OCI-LY7 (cell line): ENCODE data around the gene NEDD8. TPM values are rescaled to one million over a fixed set of nuclear protein-coding genes. Genes with fewer than 3 reads are reported as not detected.

Source experiments
- BruUV-seq: library from RNA; stranded (reverse); fragments of 400-500 nt; replicated peaks from 2 replicates; lab custom pipeline; 2021; lab: Mats Ljungman, UMichigan
- CTCF ChIA-PET: fragments of 300-600 bp; sonication (Branson Sonifier 250); formaldehyde crosslinking; loops from one replicate; lab custom pipeline; 2022; ENCODE audit warnings: antibody characterized with exemption; ENCODE audit not compliant: unreplicated experiment; lab: Charles Lee
- POLR2A ChIA-PET: fragments of 300-600 bp; sonication (Branson Sonifier 250); formaldehyde crosslinking; loops from one replicate; lab custom pipeline; 2022; ENCODE audit warnings: antibody characterized with exemption; lab: Charles Lee
- DNase-seq: peaks from one replicate; pipeline ENCODE4 v3.0.0-alpha.2; 2015; ENCODE audit warnings: low spot score
- H2AFZ ChIP-seq: fragments of 200-600 bp; sonication (generic), shearing (Covaris generic); 2 replicates; pipeline ENCODE4 v1.6.1; 2014; ENCODE audit warnings: mild to moderate bottlenecking, antibody characterized with exemption, low read length, moderate library complexity
- H3K27ac ChIP-seq: fragments of 200-600 bp; sonication (generic); 2 replicates; pipeline ENCODE4 v1.5.1; 2014; ENCODE audit warnings: mixed run types, low read depth, mild to moderate bottlenecking, moderate library complexity, low read length, inconsistent platforms; ENCODE audit not compliant: poor library complexity, severe bottlenecking
- H3K36me3 ChIP-seq: fragments of 200-600 bp; sonication (generic); 2 replicates; pipeline ENCODE4 v1.6.1; 2014; ENCODE audit warnings: mild to moderate bottlenecking, antibody characterized with exemption, low read length, moderate library complexity, mixed read lengths; ENCODE audit not compliant: insufficient read depth
- H3K4me1 ChIP-seq: fragments of 200-600 bp; sonication (generic); 2 replicates; pipeline ENCODE4 v1.5.1; 2014; ENCODE audit warnings: mild to moderate bottlenecking, low read length; ENCODE audit not compliant: insufficient read depth, poor library complexity, severe bottlenecking
- H3K4me2 ChIP-seq: fragments of 200-600 bp; sonication (generic); 2 replicates; pipeline ENCODE4 v1.6.1; 2014; ENCODE audit warnings: mild to moderate bottlenecking, low read length
- H3K4me3 ChIP-seq: fragments of 200-600 bp; sonication (generic); 2 replicates; pipeline ENCODE4 v1.5.1; 2014; ENCODE audit warnings: mild to moderate bottlenecking, low read depth, low read length; ENCODE audit not compliant: poor library complexity, severe bottlenecking
- H3K79me2 ChIP-seq: fragments of 200-600 bp; sonication (generic); 2 replicates; pipeline ENCODE4 v1.6.1; 2016; ENCODE audit warnings: low read depth, mild to moderate bottlenecking, low read length, moderate library complexity, mixed read lengths; ENCODE audit not compliant: insufficient read depth
- H3K9me2 ChIP-seq: fragments of 200-600 bp; sonication (generic); 2 replicates; pipeline ENCODE4 v1.6.1; 2016; ENCODE audit warnings: mild to moderate bottlenecking, low read length, mixed read lengths; ENCODE audit not compliant: insufficient read depth
- H3K9me3 ChIP-seq: fragments of 200-600 bp; sonication (generic); 2 replicates; pipeline ENCODE4 v1.6.1; 2014; ENCODE audit warnings: mild to moderate bottlenecking, mixed run types, low read length, mixed read lengths
- H4K20me1 ChIP-seq: fragments of 200-600 bp; sonication (generic); 2 replicates; pipeline ENCODE4 v1.6.1; 2014; ENCODE audit warnings: mild to moderate bottlenecking, antibody characterized with exemption, low read length, moderate library complexity, mixed read lengths; ENCODE audit not compliant: insufficient read depth
- CTCF ChIP-seq: fragments of 200-600 bp; sonication (generic); conservative IDR thresholded peaks from 2 replicates; pipeline ENCODE4 v1.5.1; 2014; ENCODE audit warnings: mild to moderate bottlenecking, antibody characterized with exemption, low read length, moderate library complexity, mixed read lengths
- EZH2phosphoT487 ChIP-seq: fragments of 200-600 bp; sonication (generic); IDR thresholded peaks from 2 replicates; pipeline ENCODE4 v1.6.1; 2018; ENCODE audit warnings: low read depth, borderline replicate concordance, mild to moderate bottlenecking, mixed run types, antibody characterized with exemption, low read length, moderate library complexity, mixed read lengths
- intact Hi-C: fragments of 100-400 bp; cut with micrococcal nuclease; formaldehyde crosslinking; loops from one replicate; pipeline ENCODE4 v1.10.0; 2022; ENCODE audit not compliant: unreplicated experiment
- total RNA-seq, 2 experiments: library from RNA; depleted of rRNA in 1 of 2; stranded (reverse); fragments of >200 nt in 1 of 2; shearing (Covaris generic) in 1 of 2; gene quantifications; 2 replicates each; pipeline ENCODE4 v1.2.3, GENCODE V29; 2014 to 2022

NEDD8 gene
- total RNA-seq, 2 experiments from 2014 or later = 167 to 174 TPM

DNA sequence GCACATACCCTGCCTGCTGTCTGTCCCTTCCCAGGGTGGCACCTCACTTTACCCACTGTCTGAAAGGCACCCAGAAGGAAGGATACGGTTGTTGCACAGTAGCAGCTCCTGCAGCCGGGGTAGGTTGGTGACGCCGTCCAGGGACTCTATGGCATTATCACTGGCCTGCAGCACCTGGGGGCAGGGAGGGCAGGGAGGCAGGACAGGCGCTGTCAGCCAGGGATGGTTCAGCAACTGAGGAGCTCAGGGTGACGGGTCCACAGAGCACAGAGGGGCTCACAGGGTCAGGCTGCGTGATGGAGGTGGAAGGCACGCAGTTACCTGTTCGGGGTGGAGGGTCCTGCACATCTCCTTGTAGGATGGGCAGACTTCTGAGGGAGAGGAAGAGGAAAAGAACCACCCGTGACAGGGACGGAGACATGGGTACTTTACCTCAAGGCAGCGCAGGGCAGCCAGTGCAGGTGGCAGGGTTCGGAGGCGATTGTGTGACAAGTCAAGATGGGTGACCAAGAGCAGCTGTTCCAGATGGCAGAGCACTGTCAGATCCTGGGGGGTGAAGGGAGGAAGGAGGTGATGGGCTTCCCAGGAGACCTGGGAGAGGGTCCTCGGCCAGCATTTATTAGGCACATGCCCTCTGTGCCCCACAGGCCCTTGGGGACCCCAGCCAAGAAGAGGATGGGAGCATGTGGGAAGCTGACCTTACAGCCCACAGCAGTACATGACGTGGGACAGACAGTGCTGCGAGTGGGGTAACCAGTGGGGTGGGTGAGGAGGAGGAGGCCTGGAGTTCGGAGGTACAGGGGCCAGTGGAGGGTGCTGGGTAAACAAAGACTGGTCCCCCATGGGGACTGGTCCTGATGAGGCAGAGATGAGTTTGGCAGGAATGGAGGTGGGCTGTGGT, 34.4 kb upstream of the NEDD8 start:
- Histone ChIP-seq H3K9me2 (no peaks in the 10 kb centered on the region), H4K20me1 (no peaks in the 10 kb centered on the region), H3K4me3 (no peak overlapping the region), H3K36me3 (no peaks in the 10 kb centered on the region), H3K9me3 (no peaks in the 10 kb centered on the region), H3K4me1 (peaks cover 18% of the 10 kb centered on the region), H3K79me2 (no peaks in the 10 kb centered on the region), H3K27ac (no peak overlapping the region), H3K4me2 (no peak overlapping the region), H2AFZ (no peak overlapping the region)
- intact Hi-C loops = no loop called here
- DNase-seq = no peak
- TF ChIP-seq EZH2phosphoT487 (no peak), CTCF (no peak)
- BruUV-seq = no TSS peak
- CTCF ChIA-PET = no interaction called here
- POLR2A ChIA-PET = interaction anchor here (0.6 kb wide), 1 partner anchor 140 kb away, joined by 3 read pairs; no protein-coding TSS in a partner anchor

DNA sequence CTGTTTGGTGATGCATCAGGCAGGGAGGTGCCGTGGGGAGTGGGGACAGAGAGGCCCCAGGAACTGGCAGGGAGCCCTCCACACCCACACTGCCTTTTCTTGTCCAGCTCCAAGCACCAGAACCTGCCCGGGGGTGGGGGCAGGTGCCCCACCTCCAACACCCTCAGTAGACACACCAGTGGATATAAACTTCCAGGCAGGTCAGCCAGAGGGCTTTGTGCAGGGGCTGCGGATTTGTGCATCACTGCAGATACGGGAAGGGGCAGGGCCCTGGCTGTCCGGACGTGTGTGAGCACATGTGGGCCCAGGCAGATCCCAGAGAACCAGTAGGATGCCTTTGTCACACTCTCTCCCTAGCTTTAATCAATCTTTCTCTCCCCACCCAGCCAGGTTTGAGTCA, 32.1 kb upstream of the NEDD8 start:
- Histone ChIP-seq H3K79me2 (no peaks in the 10 kb centered on the region), H3K36me3 (no peaks in the 10 kb centered on the region), H3K4me3 (no peak overlapping the region), H3K9me2 (no peaks in the 10 kb centered on the region), H4K20me1 (no peaks in the 10 kb centered on the region), H3K4me2 (no peak overlapping the region; the same call in 1 of the 2 replicates), H2AFZ (no peak overlapping the region), H3K9me3 (no peaks in the 10 kb centered on the region), H3K27ac (no peak overlapping the region), H3K4me1 (peaks cover 12% of the 10 kb centered on the region)
- intact Hi-C loops = no loop called here
- no TSS peak for BruUV-seq
- ChIA-PET POLR2A (no interaction called here), CTCF (no interaction called here)
- TF ChIP-seq CTCF = no peak
- TF ChIP-seq EZH2phosphoT487 = no peak
- peak; percentile 27 for DNase-seq

DNA sequence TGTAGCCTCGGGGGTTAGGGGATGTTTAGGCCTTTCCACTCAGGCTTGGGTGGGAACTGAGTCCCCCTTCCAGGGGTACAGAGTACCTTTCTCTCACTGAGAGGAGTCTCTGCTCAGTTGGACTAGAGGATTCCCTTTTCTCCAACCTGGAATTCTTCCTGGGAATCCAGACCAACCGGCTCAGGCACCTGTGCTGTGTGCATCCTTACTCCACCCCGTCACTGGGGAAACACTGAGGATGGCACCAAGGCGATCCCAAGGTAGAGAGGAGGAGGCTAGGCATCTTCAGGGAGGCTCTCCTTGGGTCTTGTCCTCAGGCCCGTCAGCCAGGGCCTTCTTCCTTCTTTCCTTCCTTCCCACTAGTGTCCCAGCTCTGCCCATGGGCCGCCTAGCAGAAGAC, 31.7 kb upstream of the NEDD8 start:
- no peak overlapping the region for H3K27ac ChIP-seq
- no peak overlapping the region for H3K4me3 ChIP-seq
- intact Hi-C loops = no loop called here
- CTCF ChIA-PET = no interaction called here
- H3K9me2 ChIP-seq = no peaks in the 10 kb centered on the region
- H3K36me3 ChIP-seq = no peaks in the 10 kb centered on the region
- TF ChIP-seq CTCF = no peak
- TF ChIP-seq EZH2phosphoT487 = no peak
- no peaks in the 10 kb centered on the region for H3K9me3 ChIP-seq
- POLR2A ChIA-PET = no interaction called here
- H4K20me1 ChIP-seq = no peaks in the 10 kb centered on the region
- H3K4me2 ChIP-seq = no peak overlapping the region
- H2AFZ ChIP-seq = no peak overlapping the region
- no TSS peak for BruUV-seq
- H3K4me1 ChIP-seq = peaks cover 12% of the 10 kb centered on the region
- DNase-seq = no peak
- H3K79me2 ChIP-seq = no peaks in the 10 kb centered on the region
